K562 (cell line): ENCODE measurements around the gene ADGRB2. TPM values are rescaled to one million over a fixed set of nuclear protein-coding genes. Genes with fewer than 3 reads are reported as not detected.

Source experiments
- CBFA2T2 ChIP-seq: fragments of 450-650 bp; conservative IDR thresholded peaks from 2 replicates; pipeline ENCODE4 v1.6.1; 2017; ENCODE audit warnings: mild to moderate bottlenecking
- FOSL1 ChIP-seq: fragments of 200-800 bp; sonication (Bioruptor generic); conservative IDR thresholded peaks from 2 replicates; pipeline ENCODE4 v1.6.1; 2016; ENCODE audit warnings: missing genetic modification characterization, missing compliant biosample characterization
- MYC ChIP-seq, 2 experiments: fragments of 250-450 bp in 1 of 2; sonication (Bioruptor Pico) in 1 of 2; IDR thresholded peaks; 2 replicates each; pipeline versions ENCODE4 v1.5.1 to v1.6.1; 2012 to 2021; ENCODE audit warnings: low read depth in 2 of 2, borderline replicate concordance in 1 of 2, improper control_type of control experiment in 1 of 2, low read length in 1 of 2, mild to moderate bottlenecking in 1 of 2, moderate library complexity in 1 of 2
- NCOA1 ChIP-seq: fragments of 450-650 bp; IDR thresholded peaks from 2 replicates; pipeline ENCODE4 v1.6.1; 2016; ENCODE audit warnings: low read depth
- PRPF4 ChIP-seq: fragments of 200-400 bp; formaldehyde crosslinking; IDR thresholded peaks from one replicate; pipeline ENCODE4 v1.6.1; 2017; ENCODE audit warnings: low read length, low read depth, mild to moderate bottlenecking; ENCODE audit not compliant: insufficient read depth, poor library complexity, severe bottlenecking
- RAD21 ChIP-seq, 2 experiments: fragments of 250-450 bp in 1 of 2; fragments of 450-650 bp in 1 of 2; sonication (Bioruptor Pico) in 1 of 2; formaldehyde crosslinking in 1 of 2; IDR thresholded peaks in 1 of 2; conservative IDR thresholded peaks in 1 of 2; 2 replicates each; pipeline versions ENCODE4 v1.4.0 to v1.8.0; 2020 to 2022; ENCODE audit warnings: mild to moderate bottlenecking in 2 of 2, moderate library complexity in 1 of 2
- RBM39 ChIP-seq: fragments of 200-400 bp; formaldehyde crosslinking; optimal IDR thresholded peaks from 2 replicates; pipeline ENCODE3; 2018; ENCODE audit warnings: low read depth, low read length
- RCOR1 ChIP-seq, 2 experiments: IDR thresholded peaks; 2 replicates each; pipeline ENCODE4 v1.6.1; 2012; ENCODE audit warnings: low read depth in 2 of 2, low read length in 2 of 2, borderline replicate concordance in 1 of 2, improper control_type of control experiment in 1 of 2
- STAG1 ChIP-seq: sonication (generic); formaldehyde crosslinking; IDR thresholded peaks from 2 replicates; pipeline ENCODE4 v1.5.0; 2020; ENCODE audit warnings: missing genetic modification reagents, borderline replicate concordance
- STAT5B ChIP-seq: fragments of 250-450 bp; sonication (Bioruptor Pico); IDR thresholded peaks from 2 replicates; pipeline ENCODE4 v1.8.0; 2021; ENCODE audit warnings: mild to moderate bottlenecking, inconsistent platforms
- TAF15 ChIP-seq: fragments of 200-400 bp; formaldehyde crosslinking; IDR thresholded peaks from 2 replicates; pipeline ENCODE4 v1.6.1; 2017; ENCODE audit warnings: mild to moderate bottlenecking, low read depth, low read length, moderate library complexity
- ZBTB7A ChIP-seq: IDR thresholded peaks from 2 replicates; pipeline ENCODE4 v1.6.1; 2011; ENCODE audit warnings: low read depth, mild to moderate bottlenecking, low read length, moderate library complexity, borderline replicate concordance; ENCODE audit not compliant: control insufficient read depth
- ZKSCAN1 ChIP-seq: fragments of 150-350 bp; IDR thresholded peaks from 2 replicates; pipeline ENCODE4 v1.6.1; 2016; ENCODE audit warnings: low read depth, low read length
- ZNF239 ChIP-seq: fragments of 250-450 bp; sonication (Bioruptor Pico); IDR thresholded peaks from 2 replicates; pipeline ENCODE4 v1.4.0; 2020; ENCODE audit warnings: mild to moderate bottlenecking
- ZNF764 ChIP-seq: fragments of 250-450 bp; sonication (Bioruptor Pico); IDR thresholded peaks from 2 replicates; pipeline ENCODE4 v1.4.0; 2020; ENCODE audit warnings: low read depth, mild to moderate bottlenecking, moderate library complexity
- polyA plus RNA-seq, 8 experiments: library from polyadenylated mRNA; depleted of rRNA in 4 of 8; stranded (reverse) in 5 of 8; unstranded in 3 of 8; fragments of >200 nt; fragmentation: Nextera tagmentation in 2 of 8; fragmentation: Illumina TruSeq in 1 of 8; extraction: Ambion mirVana in 2 of 8; extraction: Trizol in 1 of 8; gene quantifications; 2 replicates each; pipeline versions ENCODE4 v1.2.1 to v1.2.3, GENCODE V29; 2011 to 2014; ENCODE audit warnings: inconsistent platforms in 1 of 8, missing spikeins in 1 of 8
- total RNA-seq, 7 experiments: library from RNA; depleted of rRNA in 6 of 7; stranded (reverse); fragments of >200 nt in 6 of 7; fragmentation: Illumina TruSeq in 2 of 7; extraction: Trizol in 2 of 7; gene quantifications; 2 replicates each; pipeline versions ENCODE4 v1.2.1 to v1.2.3, GENCODE V29; 2011 to 2021; ENCODE audit warnings: low replicate concordance in 1 of 7
- TF ChIP-seq, protein P1 (sequence below): fragments of 450-650 bp; conservative IDR thresholded peaks from 2 replicates; pipeline ENCODE4 v1.6.1; 2016; ENCODE audit warnings: missing genetic modification characterization, low read depth, mild to moderate bottlenecking, control low read depth, missing compliant biosample characterization
- TF ChIP-seq, protein P2 (sequence below): fragments of 250-450 bp; sonication (Bioruptor Pico); IDR thresholded peaks from 2 replicates; pipeline ENCODE4 v1.4.0; 2020; ENCODE audit warnings: mild to moderate bottlenecking, moderate library complexity
- TF ChIP-seq, protein P3 (sequence below): fragments of 200-800 bp; sonication (Bioruptor generic); IDR thresholded peaks from 2 replicates; pipeline ENCODE4 v1.6.1; 2016; ENCODE audit warnings: missing genetic modification characterization, missing compliant biosample characterization

ADGRB2 gene
- total and polyA plus RNA-seq, 9 of the 15 experiments (the other 6 are each of a cell fraction or from before 2014, with no cell fraction given): 0.04 to 0.23 (median 0.20) TPM; not detected in 2

- peak in 1 of 2 experiments; percentile 71; a peak in 2 of 4 replicates for TF ChIP-seq RCOR1 (IDR thresholded peaks at IDR 0.05; ENCODE audit: borderline replicate concordance in 1 of 2, low read depth in 2 of 2, low read length in 2 of 2)
- TF ChIP-seq RAD21 (CRISPR knock-in tag; conservative IDR thresholded peaks at IDR 0.05 in 1 of 2, IDR thresholded peaks at IDR 0.05 in 1 of 2): peak; percentile 98
- no peak for TF ChIP-seq NCOA1
- peak; percentile 80 for TF ChIP-seq ZBTB7A
- TF ChIP-seq, protein P1, sequence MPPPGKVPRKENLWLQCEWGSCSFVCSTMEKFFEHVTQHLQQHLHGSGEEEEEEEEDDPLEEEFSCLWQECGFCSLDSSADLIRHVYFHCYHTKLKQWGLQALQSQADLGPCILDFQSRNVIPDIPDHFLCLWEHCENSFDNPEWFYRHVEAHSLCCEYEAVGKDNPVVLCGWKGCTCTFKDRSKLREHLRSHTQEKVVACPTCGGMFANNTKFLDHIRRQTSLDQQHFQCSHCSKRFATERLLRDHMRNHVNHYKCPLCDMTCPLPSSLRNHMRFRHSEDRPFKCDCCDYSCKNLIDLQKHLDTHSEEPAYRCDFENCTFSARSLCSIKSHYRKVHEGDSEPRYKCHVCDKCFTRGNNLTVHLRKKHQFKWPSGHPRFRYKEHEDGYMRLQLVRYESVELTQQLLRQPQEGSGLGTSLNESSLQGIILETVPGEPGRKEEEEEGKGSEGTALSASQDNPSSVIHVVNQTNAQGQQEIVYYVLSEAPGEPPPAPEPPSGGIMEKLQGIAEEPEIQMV (tag): no peak
- peak; percentile 47; the same call in 1 of the 2 replicates for TF ChIP-seq MYC (IDR thresholded peaks at IDR 0.05; ENCODE audit: low read depth, low read length)
- no peak for TF ChIP-seq MYC (CRISPR knock-in tag; IDR thresholded peaks at IDR 0.05; ENCODE audit: borderline replicate concordance, low read depth)
- TF ChIP-seq ZNF764 (CRISPR knock-in tag): 0 out of 2 replicates have a peak, but pooled peaks have one; percentile 12
- TF ChIP-seq STAT5B: no peak
- TF ChIP-seq, protein P2, sequence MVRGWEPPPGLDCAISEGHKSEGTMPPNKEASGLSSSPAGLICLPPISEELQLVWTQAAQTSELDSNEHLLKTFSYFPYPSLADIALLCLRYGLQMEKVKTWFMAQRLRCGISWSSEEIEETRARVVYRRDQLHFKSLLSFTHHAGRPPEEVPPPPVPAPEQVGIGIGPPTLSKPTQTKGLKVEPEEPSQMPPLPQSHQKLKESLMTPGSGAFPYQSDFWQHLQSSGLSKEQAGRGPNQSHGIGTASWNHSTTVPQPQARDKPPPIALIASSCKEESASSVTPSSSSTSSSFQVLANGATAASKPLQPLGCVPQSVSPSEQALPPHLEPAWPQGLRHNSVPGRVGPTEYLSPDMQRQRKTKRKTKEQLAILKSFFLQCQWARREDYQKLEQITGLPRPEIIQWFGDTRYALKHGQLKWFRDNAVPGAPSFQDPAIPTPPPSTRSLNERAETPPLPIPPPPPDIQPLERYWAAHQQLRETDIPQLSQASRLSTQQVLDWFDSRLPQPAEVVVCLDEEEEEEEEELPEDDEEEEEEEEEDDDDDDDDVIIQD (CRISPR knock-in tag): no peak
- TF ChIP-seq TAF15: no peak
- TF ChIP-seq FOSL1 (tag): no peak
- peak; percentile 83; the same call in 1 of the 2 replicates for TF ChIP-seq STAG1
- TF ChIP-seq PRPF4: no peak
- TF ChIP-seq ZKSCAN1: peak; percentile 41; the same call in 1 of the 2 replicates
- no peak for TF ChIP-seq RBM39
- TF ChIP-seq, protein P3, sequence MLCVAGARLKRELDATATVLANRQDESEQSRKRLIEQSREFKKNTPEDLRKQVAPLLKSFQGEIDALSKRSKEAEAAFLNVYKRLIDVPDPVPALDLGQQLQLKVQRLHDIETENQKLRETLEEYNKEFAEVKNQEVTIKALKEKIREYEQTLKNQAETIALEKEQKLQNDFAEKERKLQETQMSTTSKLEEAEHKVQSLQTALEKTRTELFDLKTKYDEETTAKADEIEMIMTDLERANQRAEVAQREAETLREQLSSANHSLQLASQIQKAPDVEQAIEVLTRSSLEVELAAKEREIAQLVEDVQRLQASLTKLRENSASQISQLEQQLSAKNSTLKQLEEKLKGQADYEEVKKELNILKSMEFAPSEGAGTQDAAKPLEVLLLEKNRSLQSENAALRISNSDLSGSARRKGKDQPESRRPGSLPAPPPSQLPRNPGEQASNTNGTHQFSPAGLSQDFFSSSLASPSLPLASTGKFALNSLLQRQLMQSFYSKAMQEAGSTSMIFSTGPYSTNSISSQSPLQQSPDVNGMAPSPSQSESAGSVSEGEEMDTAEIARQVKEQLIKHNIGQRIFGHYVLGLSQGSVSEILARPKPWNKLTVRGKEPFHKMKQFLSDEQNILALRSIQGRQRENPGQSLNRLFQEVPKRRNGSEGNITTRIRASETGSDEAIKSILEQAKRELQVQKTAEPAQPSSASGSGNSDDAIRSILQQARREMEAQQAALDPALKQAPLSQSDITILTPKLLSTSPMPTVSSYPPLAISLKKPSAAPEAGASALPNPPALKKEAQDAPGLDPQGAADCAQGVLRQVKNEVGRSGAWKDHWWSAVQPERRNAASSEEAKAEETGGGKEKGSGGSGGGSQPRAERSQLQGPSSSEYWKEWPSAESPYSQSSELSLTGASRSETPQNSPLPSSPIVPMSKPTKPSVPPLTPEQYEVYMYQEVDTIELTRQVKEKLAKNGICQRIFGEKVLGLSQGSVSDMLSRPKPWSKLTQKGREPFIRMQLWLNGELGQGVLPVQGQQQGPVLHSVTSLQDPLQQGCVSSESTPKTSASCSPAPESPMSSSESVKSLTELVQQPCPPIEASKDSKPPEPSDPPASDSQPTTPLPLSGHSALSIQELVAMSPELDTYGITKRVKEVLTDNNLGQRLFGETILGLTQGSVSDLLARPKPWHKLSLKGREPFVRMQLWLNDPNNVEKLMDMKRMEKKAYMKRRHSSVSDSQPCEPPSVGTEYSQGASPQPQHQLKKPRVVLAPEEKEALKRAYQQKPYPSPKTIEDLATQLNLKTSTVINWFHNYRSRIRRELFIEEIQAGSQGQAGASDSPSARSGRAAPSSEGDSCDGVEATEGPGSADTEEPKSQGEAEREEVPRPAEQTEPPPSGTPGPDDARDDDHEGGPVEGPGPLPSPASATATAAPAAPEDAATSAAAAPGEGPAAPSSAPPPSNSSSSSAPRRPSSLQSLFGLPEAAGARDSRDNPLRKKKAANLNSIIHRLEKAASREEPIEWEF (CRISPR knock-in tag): no peak
- TF ChIP-seq ZNF239 (CRISPR knock-in tag): no peak
- no peak for TF ChIP-seq CBFA2T2
Measured at GRCh38 chr1:31789259-31790065, 25.3 kb upstream of the ADGRB2 start (continued).
